OCI-LY7 (cell line): ENCODE measurements around the gene TNS3.

Experiments used
- CTCF ChIP-seq: fragments of 200-600 bp; sonication (generic); conservative IDR thresholded peaks from 2 replicates; pipeline ENCODE4 v1.5.1; 2014; ENCODE audit warnings: mild to moderate bottlenecking, antibody characterized with exemption, low read length, moderate library complexity, mixed read lengths
- EZH2phosphoT487 ChIP-seq: fragments of 200-600 bp; sonication (generic); IDR thresholded peaks from 2 replicates; pipeline ENCODE4 v1.6.1; 2018; ENCODE audit warnings: low read depth, borderline replicate concordance, mild to moderate bottlenecking, mixed run types, antibody characterized with exemption, low read length, moderate library complexity, mixed read lengths

GRCh38 chr7:47586925-47587324 is 5.0 kb upstream of the TNS3 start:
- no peak; the same call in 1 of the 2 replicates for TF ChIP-seq CTCF
- TF ChIP-seq EZH2phosphoT487: no peak
